Fibroblast of skin of right biceps (primary cell): ENCODE measurements around the gene B3GNT8.
"Not testable (repeated sequence)": the region's sequence is repeated elsewhere in the genome, so short reads cannot be mapped to it uniquely, and the experiment has no call there.

ENCODE experiments used
- DNase-seq: peaks from one replicate; pipeline ENCODE4 v3.0.0-alpha.2; 2013

The B3GNT8 gene

GRCh38 chr19:41435936-41436673, 8.9 kb upstream of the B3GNT8 start:
- no peak for DNase-seq

GRCh38 chr19:41435376-41435775, 8.2 kb upstream of the B3GNT8 start:
- not testable (repeated sequence) for DNase-seq

GRCh38 chr19:41434450-41434849, 7.3 kb upstream of the B3GNT8 start:
- no peak for DNase-seq

DNA sequence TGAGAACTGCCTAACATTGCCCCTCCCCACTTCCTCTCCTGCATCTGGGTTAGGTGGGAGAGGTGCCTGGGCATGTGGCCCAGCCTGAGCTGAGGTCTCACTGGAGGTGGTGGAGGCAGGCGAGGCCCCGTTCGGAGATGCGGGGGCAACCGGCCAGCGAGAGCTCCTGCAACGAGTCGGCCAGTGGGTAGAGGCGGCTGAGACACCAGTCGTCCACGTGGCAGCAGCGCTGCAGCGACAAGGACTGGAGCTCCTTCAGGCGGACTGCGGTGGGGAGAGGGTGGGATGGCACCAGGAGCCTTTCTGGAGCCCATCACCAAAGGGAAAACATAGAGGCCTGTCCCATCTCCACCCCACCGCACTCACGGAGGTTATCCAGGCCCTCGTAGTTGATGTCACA, 6.0 kb upstream of the B3GNT8 start:
- DNase-seq, result no peak

DNA sequence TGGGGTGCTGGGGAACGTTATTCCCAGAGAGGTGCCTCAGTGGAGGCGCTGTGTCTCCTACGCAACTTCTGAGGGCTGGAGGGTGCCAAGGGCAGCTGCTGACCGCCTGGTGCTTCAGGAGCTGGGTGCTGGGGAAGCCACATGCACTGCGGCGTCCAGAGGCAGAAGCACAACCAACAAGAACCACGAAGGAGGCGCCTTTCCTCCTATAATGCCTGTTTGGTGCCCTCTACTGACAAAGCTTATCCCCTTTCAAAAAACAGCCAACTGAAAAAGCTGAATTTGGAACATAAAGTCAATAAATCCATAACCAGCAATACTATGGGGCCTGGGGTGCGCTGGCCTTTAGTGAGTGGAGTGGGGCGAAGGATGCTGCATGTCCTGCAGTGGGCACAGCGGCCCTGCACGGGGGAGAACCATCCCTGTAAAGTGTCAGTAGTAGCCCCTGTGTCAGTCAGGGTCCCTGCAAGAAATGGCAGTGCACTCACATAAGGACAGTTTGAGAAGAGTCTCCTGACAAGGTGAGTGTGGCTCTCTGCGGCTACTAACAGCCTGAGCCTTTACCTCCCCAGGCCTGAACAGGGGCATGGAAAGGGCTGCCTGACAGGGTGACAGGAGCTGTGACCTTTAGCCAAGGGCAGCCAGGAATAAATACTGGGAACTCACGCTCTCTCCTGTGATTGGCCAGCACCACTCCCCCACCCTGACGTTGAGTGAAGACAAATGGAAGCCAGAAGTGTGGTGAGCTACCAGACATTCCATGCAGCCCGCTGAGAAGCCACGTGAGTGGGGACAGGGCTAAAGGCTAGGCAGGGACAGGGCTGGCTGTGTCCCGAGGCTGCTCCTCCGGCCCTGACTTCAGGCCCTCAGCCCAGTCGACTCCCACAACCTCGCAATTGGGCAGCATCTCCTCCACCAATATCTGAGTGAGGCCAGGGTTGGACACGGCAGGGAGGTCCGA, 4.5 kb upstream of the B3GNT8 start:
- DNase-seq, result peak; percentile 28

DNA sequence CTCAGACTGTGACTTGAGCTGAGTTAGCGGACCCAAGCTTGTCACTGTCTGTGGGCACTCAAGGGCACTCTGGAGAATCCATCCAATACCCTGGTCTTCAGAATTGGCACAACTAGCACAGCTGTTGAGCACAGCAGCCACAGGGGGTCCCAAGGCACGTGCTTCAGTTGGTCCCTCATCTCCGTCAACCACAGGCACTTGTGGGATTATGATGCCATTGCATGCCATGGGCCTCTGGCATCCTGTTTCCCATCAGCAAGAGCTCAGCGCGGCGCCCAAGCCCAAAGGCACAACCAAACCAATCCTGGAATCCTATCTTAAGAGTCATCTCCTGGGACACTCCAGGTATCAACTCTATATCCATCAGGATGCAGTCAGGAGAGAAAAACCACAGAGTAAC, 3.7 kb upstream of the B3GNT8 start:
- no peak for DNase-seq

- peak; percentile 10 for DNase-seq
These were observed 1.3 kb upstream of the B3GNT8 start for GRCh38 chr19:41428481-41428859.

DNA sequence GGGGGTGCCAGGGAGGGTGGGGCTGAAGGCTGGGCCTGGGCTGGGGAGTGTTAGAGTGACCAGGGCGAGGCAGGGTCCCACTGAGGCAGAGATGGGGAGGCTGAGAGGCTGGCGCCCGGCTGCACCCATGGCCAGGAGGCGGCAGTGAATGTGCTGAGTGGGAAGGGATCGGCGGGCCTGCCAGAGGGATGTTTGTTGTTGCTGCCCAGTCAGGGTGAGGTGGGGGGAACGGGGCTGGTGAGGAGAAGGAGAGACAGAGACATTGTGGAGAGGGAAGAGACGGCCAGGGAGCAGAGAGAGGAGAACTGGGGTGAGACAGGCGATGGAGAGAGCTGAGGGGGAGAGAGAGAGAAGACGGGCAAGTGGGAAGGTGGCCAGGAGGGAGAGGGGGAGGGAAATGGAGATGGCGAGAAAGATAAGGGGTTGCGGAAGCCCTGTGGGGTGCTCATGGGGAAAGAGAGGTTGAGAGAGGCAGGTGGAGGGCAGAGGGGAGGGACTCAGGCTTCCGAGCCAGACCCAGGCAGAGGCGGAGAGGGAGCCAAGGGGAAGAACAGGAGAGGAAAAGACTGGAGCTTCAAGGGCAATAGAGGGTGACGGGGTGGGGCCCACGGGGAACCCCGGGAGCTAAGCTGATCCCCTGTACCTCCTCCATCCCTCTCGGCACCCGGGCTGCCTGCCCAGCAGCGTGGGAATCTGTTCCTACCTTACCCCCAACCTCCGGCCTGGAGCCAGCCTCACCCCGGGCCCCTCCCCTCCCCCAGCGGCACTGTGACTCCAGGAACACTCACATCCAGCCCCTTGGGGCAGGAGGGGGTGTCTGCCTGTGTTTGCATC, 690 bp upstream of the B3GNT8 start:
- peak; percentile 15 for DNase-seq

GRCh38 chr19:41426116-41426841, 895 bp downstream of the B3GNT8 start:
- DNase-seq, result no peak

DNA sequence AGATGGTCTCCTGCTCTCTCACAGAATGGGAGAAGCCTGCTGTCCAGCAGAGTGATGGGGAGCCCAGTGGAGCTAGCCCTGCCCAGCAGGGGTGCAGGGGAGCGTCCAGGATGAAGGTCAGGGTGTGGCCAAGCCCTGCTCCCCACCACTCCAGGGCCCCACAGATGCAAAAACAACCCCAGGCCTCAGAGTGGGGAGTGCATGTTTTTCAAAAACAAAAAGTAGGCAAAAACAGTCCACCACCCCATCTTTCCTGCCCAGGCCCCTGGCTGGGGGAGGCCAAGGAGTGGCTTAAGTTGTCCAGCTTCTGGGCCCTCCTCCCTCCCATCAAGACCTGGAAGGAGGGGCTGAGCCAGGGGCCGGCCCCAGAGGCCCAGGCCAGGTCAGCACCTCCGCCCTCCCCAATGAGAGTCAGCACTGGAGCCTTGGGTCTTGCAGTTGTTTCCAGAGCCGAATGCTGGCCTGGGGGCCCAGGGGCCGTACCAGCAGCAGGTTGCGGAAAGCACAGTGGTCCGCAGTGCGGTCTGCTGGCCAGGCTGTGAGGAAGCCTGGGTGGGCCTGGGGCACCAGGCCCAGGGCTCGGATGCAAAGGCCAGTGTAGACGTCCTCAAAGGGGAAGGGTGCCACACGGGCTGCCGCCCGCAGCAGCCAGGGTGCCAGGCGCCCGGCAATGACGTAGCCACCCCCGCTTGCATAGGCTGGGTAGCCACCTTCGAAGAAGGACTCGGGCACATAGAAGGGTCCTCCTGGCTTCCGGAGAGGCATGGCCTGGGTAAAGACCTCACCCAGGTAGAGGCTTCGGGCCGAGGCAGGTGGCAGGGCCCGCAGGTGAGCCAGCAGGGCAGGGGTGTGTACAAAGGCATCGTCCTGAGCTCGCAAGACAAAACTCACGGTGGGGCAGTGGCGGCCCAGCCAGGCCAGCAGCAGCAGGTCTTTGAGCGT, 1.7 kb downstream of the B3GNT8 start:
- no peak for DNase-seq

DNA sequence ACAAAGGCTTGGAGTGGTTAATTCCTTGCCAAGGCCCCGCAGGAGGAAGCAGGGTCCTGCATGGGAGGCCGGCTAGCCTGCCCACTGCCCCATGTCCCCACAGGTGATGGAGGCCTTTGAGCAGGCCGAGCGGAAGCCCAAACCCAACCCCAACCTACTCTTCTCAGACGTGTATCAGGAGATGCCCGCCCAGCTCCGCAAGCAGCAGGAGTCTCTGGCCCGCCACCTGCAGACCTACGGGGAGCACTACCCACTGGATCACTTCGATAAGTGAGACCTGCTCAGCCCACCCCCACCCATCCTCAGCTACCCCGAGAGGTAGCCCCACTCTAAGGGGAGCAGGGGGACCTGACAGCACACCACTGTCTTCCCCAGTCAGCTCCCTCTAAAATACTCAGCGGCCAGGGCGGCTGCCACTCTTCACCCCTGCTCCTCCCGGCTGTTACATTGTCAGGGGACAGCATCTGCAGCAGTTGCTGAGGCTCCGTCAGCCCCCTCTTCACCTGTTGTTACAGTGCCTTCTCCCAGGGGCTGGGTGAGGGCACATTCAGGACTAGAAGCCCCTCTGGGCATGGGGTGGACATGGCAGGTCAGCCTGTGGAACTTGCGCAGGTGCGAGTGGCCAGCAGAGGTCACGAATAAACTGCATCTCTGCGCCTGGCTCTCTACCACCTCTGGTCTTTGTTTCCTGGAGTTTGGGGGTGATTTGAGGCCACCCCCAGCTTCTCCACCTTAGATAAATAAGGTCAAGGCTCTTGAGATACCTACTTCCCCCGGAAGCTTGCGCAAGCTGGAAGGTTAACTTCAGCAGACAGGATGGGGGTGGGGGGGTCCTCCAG, 2.6 kb downstream of the B3GNT8 start:
- no peak for DNase-seq

- DNase-seq, result no peak
These were observed 4.2 kb downstream of the B3GNT8 start for GRCh38 chr19:41422955-41423354.

- no peak for DNase-seq
These were observed 4.7 kb downstream of the B3GNT8 start for GRCh38 chr19:41422456-41422855.

DNA sequence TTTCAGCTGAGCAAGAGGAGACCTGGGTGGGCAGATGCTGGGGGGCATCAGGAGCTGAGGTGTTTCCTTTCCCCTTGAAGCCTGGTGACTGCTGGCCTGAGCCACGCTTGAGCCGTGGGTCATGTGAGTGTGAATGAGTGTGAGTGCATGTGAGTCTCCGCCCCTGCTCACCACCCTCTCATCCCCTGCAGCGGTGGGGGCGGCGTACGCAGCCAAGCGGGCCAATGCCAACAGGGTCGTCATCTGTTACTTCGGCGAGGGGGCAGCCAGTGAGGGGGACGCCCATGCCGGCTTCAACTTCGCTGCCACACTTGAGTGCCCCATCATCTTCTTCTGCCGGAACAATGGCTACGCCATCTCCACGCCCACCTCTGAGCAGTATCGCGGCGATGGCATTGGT, 5.2 kb downstream of the B3GNT8 start:
- DNase-seq, result no peak

DNA sequence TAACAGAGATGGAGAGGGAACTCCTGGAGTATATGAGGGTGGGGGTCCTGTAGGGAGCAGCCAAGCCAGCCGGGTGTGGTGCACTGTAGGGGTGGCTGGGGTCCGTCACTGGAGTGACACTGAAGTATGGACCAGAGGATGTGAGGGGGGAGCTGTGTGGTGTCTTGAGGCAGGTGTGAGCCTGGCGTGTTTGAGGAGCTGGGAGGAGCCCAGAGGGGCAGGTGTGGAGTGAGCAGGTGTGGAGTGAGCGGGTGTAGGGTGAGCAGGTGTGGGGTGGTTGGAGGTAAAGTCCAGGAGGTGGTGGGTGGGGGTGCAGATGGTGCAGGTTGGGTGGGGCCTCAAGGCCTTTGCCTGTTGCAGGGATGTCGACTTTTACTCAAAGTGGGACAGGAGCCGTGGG, 5.9 kb downstream of the B3GNT8 start:
- no peak for DNase-seq

DNA sequence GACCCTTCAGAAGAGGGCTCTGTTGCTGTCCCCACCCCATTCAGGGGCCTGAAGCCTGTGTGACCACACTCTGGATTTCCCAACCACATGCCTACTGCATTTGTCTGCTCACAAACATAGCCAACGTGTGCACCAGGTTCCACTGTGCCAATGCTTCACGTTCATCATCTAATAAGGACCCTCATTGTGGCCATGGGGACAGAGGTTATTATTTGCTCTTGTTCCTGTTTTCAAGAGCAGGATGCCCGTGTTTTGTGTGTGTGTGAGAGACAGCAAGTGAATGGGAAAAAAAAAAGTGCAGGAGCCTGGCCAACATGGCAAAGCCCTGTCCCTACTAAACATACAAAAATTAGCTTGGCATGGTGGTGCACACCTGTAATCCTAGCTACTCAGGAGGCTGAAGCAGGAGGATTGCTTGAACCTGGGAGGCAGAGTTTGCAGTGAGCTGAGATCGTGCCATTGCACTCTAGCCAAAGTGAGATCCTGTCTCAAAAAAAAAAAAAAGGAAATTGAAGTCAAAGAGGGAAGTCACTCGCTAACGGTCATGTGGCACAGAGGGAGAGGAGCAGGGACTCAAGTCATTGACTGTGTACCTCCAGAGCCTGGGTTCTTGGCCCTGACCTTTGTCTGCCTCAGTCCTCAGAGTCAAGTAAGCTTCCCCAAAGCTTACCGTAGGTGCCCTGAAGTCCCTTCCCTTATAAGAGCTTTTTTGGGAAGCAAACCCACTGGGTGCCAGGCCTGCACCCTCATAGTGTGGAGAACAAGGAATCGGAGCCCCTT, 6.9 kb downstream of the B3GNT8 start:
- DNase-seq, result no peak

GRCh38 chr19:41416194-41416674, 10.9 kb downstream of the B3GNT8 start:
- DNase-seq, result no peak

DNA sequence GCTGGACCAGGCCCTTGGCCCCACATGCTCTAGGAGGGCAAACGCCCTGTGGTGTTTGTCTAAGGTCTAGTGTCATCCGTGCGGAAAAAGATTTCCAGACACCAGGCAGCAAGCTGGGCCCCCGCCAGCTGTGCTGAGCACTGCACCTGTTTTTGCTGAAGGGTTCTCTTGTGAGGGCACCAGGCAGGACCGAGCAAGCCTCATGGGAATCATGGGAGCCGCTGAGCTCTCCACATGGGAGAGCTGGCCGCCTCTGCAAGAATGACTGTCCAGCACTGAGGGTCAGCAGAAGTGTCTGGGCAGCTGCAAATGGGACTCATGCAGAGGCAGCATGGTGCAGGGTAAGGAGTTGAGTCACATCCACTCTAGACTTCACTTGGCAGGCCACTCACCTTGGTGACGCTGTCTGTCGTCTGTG, 12.0 kb downstream of the B3GNT8 start:
- DNase-seq, result no peak

DNA sequence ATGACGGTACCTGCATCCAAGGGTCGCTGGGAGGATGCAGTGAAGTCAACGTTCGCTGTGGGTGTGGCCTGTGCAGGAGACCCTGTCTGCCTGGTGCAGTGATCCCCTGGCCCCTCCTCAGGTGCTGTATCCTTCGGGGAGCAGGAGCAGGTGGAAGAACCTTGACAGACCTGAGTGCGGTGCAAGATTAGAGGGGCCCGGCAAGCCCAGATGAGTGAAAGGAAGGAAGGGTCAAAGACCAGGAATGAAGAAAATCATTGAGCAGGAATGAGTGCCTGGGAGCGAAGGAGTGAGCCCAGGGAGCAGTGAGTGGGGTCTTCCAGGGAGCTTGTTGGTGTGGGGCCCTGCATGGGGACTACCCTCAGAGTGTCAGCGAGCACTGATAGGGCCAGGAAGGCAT, 12.7 kb downstream of the B3GNT8 start:
- no peak for DNase-seq
